Cardiac muscle cell (in vitro differentiated cells and primary cell): ENCODE data around the gene RFLNA. TPM values are rescaled to one million over a fixed set of nuclear protein-coding genes. Genes with fewer than 3 reads are reported as not detected.

Experiments
- DNase-seq, 2 donors: peaks; one replicate each; pipeline versions ENCODE4 v3.0.0 to v3.0.0-alpha.2; 2010 to 2017; ENCODE audit warnings: low read depth in 1 of 2, low spot score in 1 of 2
- H3K27ac ChIP-seq: fragments of 200-600 bp; sonication (generic); 2 replicates; pipeline ENCODE4 v1.5.1; 2016
- H3K27me3 ChIP-seq: fragments of 200-600 bp; sonication (generic); 2 replicates; pipeline ENCODE4 v1.6.0; 2016; ENCODE audit warnings: control low read depth
- H3K36me3 ChIP-seq: fragments of 200-600 bp; sonication (generic); 2 replicates; pipeline ENCODE4 v1.5.1; 2016; ENCODE audit warnings: control low read depth
- H3K4me1 ChIP-seq: fragments of 200-600 bp; sonication (generic); 2 replicates; pipeline ENCODE4 v1.8.1; 2017; ENCODE audit warnings: low read depth, mild to moderate bottlenecking, mixed run types
- H3K4me3 ChIP-seq: fragments of 200-600 bp; sonication (generic); 2 replicates; pipeline ENCODE4 v1.5.1; 2016; ENCODE audit warnings: mild to moderate bottlenecking
- H3K9me3 ChIP-seq: fragments of 200-600 bp; sonication (generic); 2 replicates; pipeline ENCODE4 v1.5.1; 2017; ENCODE audit warnings: low read depth, mild to moderate bottlenecking, control low read depth
- CTCF ChIP-seq: IDR thresholded peaks from 2 replicates; pipeline ENCODE4 v1.5.1; 2012; ENCODE audit warnings: low read depth, mild to moderate bottlenecking, low read length
- polyA plus RNA-seq: library from polyadenylated mRNA; unstranded; fragments of >200 nt; fragmentation: Nextera tagmentation; extraction: Ambion mirVana; gene quantifications from 2 replicates; pipeline ENCODE4 v1.2.1, GENCODE V29; 2016
- total RNA-seq: library from RNA; depleted of rRNA; stranded (reverse); fragments of >200 nt; gene quantifications from 2 replicates; pipeline ENCODE4 v1.2.3, GENCODE V29; 2016

The RFLNA gene
- total and polyA plus RNA-seq, 2 experiments from 2014 or later, result 1.8 to 4.5 TPM

DNA sequence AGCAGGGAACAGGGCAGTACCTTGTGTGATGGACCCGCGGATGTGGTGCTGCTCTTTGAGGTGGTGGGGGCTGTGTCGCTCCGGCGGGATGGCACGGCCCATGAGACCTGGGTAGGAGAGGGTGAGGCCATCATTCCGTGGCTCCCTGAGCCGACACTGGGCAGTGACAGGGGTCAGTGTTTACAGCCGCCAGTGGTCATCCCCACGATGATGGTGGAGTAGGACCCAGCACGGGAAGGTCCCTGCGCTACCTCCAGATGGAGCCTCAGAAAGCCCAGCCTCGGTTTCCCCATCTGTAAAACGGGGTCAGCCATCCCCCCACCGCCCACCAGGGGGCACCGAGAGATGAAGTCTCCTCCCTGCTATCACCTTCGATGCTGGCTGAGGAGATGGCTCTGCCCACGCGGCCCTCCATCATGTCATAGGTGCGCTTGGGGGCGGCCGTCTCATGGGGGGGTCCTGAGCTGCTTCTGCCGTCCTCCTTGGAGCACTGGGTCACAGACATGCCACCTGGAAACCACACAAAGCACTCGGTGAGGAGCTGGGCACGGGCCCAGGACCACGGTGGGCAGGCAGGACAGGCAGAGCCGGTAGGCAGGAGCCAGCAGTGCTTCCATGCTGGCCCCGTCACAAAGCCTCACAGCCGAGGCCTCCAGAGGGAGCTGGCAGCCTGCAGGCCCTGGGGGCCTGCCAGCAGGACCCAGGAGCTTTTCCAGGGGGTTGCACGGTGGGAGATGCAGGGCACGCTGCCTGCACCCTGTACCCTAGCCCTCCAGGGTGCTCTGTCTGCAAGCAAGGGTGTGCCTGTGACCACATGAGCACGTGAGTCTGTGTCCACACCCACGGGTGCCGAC, 53.1 kb downstream of the RFLNA start:
- H3K36me3 ChIP-seq, result peaks cover 46% of the 10 kb centered on the region
- H3K9me3 ChIP-seq, result no peaks in the 10 kb centered on the region
- no peak for DNase-seq
- H3K4me3 ChIP-seq, result no peak overlapping the region
- no peak overlapping the region for H3K27ac ChIP-seq
- TF ChIP-seq CTCF, result peak; percentile 47
- no peaks in the 10 kb centered on the region for H3K27me3 ChIP-seq
- H3K4me1 ChIP-seq, result peaks cover under 1% of the 10 kb centered on the region

DNA sequence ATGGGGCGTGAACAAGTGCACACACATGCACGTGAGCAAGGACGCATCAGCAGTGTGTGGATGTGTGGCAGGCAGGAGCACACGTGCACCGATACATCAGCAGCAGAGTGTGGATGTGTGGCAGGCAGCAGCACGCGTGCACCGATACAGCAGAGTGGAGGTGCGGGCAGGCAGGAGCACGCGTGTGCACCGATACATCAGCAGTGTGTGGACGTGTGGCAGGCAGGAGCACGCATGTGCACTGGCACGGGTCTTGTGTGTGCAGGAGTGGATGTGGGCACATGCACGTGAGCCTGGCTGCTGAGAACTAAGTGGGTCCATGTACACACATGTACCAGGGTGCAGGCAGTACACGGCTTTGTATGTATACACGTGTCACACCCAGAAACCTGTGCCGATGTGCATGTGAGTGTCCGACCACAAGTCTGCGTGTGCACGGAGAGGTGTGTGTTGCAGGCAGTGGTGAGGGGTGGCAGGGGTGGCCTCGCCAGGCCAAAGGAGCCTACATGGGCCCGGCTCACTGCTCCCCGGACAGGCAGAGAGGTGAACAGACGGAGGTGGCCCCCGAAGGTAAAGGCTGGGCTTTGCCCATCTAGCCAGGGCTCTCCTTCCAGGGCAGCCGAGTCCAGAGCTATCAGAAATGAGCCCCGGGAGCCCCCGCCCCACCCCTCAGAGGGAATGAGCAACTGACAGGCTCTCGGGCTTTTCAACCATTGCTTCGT, 53.9 kb downstream of the RFLNA start:
- no peaks in the 10 kb centered on the region for H3K27me3 ChIP-seq
- no peak overlapping the region for H3K4me3 ChIP-seq
- H3K27ac ChIP-seq, result no peak overlapping the region
- no peaks in the 10 kb centered on the region for H3K9me3 ChIP-seq
- H3K36me3 ChIP-seq, result peaks cover 41% of the 10 kb centered on the region
- peaks cover 5% of the 10 kb centered on the region for H3K4me1 ChIP-seq
- DNase-seq, result no peak
- TF ChIP-seq CTCF, result no peak

DNA sequence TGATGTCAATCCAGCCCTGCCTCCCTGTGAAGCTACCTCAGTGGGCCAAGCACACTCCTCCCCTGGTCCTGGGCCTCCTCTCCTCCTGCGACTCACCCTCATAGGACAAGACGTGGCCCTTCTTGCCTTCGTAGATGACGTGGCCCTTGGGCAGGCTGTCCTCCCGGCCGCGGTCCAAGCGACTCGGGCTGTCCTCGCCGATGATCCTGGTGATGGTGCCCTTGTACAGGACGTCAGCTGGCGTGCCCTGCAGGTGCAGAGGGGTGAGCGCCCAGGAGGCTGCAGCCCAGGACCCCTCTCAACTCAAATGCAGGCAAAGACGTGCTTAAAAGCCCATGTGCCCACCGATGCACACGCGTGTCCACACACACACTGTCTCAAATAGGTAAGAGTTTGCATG, 55.6 kb downstream of the RFLNA start:
- Histone ChIP-seq H3K4me1 (peaks cover 5% of the 10 kb centered on the region), H3K27ac (no peak overlapping the region), H3K4me3 (no peak overlapping the region), H3K27me3 (no peaks in the 10 kb centered on the region), H3K36me3 (peaks cover 41% of the 10 kb centered on the region), H3K9me3 (no peaks in the 10 kb centered on the region)
- no peak for TF ChIP-seq CTCF
- no peak for DNase-seq

DNA sequence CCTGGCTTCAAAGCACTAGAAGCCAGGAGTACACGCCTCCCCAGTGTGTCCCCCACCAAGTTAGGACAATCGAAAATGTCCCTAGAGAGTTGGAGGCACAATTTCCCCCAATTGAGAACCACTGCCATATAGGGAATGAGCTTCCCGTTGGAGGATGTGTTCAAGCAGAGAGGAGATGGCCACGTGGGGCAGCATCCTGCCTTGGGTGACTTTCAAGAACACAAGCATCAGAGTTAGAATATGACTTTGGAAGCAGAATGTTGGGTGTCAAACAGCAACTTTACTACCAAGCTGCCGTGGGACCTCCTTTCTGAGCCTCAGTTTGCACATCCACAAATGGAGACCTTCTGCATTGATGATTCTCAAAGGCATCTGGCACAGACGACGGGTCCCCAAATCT, 56.5 kb downstream of the RFLNA start:
- DNase-seq, result no peak
- H3K36me3 ChIP-seq, result peaks cover 36% of the 10 kb centered on the region
- TF ChIP-seq CTCF, result no peak

GRCh38 chr12:124352257-124352656, 57.4 kb downstream of the RFLNA start:
- peaks cover 5% of the 10 kb centered on the region for H3K4me1 ChIP-seq
- H3K36me3 ChIP-seq, result peaks cover 33% of the 10 kb centered on the region
- no peaks in the 10 kb centered on the region for H3K9me3 ChIP-seq
- DNase-seq, result no peak
- H3K4me3 ChIP-seq, result no peak overlapping the region
- H3K27me3 ChIP-seq, result no peaks in the 10 kb centered on the region
- H3K27ac ChIP-seq, result peak overlapping the region; percentile 72
- no peak for TF ChIP-seq CTCF

More for the DNA sequence above, 56.5 kb downstream of the RFLNA start:
- H3K27ac ChIP-seq, result no peak overlapping the region
- H3K9me3 ChIP-seq, result no peaks in the 10 kb centered on the region
- no peaks in the 10 kb centered on the region for H3K27me3 ChIP-seq
- no peak overlapping the region for H3K4me3 ChIP-seq
- peaks cover 5% of the 10 kb centered on the region for H3K4me1 ChIP-seq
